ENCODE data around the gene OR2T34.
A peak's percentile ranks its signal among the peaks of the same experiment; 100 is the strongest.
"Not testable (repeated sequence)": the region's sequence is repeated elsewhere in the genome, so short reads cannot be mapped to it uniquely, and the experiment has no call there.

Gene OR2T34, protein sequence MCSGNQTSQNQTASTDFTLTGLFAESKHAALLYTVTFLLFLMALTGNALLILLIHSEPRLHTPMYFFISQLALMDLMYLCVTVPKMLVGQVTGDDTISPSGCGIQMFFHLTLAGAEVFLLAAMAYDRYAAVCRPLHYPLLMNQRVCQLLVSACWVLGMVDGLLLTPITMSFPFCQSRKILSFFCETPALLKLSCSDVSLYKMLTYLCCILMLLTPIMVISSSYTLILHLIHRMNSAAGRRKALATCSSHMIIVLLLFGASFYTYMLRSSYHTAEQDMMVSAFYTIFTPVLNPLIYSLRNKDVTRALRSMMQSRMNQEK

DNA sequence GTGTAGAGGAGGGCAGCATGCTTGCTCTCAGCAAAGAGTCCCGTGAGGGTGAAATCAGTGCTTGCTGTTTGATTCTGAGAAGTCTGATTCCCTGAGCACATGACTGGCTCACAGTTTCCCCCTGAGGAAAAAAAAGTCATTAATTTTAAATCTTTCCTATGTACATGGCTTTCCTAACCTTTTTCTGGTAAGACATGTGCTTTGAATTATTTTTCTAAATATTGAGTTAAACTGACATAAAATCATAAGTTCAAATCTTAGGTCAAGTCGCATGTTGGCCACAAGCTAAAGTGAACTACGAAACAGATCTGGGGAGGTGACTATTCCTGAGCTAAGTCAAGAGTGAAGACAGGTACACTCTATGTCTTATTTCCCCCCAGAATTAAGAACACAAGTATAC lies at the start of gene OR2T34:
TSS of gene OR2T34 (minus strand) at position 101 of the 400 bp plus-strand sequence. CDS start at position 101, 0 bp downstream.
- not testable (repeated sequence) for DNase-seq (ENCODE audit: low read depth in 2 of 2)

DNA sequence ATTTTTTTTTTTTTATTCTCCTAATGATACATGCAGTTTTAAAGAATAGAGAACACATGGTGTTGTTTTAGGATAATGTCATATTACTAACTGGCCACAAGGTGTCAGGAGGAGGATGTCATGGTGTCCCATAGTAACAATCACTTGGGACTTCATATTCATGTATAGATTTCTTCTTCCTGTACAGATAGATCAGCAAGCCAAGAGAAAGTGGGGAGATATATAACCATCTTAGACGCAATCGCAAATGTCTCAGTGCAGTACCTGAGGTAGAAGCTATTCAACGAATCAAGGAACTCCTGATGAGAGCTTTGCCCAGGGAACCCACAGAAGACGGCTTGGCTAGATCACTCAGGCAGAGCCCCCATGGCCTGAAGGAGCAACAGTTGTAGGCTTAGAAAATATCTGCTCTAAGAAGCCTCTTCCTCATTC lies 48.0 kb upstream of the OR2T34 start:
- no peak for DNase-seq (ENCODE audit: low read depth in 2 of 2)

DNA sequence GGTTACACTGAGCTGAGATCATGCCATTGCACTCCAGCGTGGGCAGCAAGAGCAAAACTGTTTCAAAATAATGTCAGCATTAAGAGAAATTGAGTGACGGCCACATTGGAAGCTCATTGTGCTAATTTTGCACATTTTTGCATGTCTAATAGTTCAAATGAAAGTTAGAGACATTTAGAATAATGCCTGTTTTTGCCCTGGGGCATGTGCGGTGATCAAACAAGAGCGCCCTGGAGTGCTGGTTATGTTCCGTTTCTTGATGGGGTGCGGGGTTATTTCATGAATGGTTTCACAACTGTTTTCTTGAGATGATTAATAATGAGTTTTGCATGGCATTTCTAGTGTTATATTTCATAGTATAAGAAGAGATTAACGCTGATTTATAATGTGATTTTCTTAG lies 47.2 kb upstream of the OR2T34 start:
- DNase-seq (ENCODE audit: low read depth in 2 of 2): no peak

DNA sequence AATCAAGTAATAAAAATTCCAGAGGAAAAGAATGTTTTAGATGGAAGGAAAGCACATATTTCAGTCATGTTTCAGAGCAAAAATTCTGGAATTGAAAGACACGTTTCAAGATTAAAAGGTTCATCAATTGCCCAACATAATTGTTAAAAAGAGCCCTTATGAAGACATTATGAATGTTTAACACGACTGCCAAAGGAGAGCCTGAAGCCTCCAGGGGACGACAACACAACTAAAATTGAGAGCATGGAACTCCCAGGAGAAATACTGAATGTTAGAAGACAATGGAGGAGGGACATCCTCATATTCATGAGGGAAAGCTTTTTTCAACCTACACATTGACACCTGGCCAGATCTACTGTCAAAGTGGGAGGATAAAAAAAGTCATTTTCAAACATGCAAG lies 44.3 kb upstream of the OR2T34 start:
- DNase-seq (ENCODE audit: low read depth in 2 of 2): peak in 1 of 2 donors; percentile 36

DNA sequence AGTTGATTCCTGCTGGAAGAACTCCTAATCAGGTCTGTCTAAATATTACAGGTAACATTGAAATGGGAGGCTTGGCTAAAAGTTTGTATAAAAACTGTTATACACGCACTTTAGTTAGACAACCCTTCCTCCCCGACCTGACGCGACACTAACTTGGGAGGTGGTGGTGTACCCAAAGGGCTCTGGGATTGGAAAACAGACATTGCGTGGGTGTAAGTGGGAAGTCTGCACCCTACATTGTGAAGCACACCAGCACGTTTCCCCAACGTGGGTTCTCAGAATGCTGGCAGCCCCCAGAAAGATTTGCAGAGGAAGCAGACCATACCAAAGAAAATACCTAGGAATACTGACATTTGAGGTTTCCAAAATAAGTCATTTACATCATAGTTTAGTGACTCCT lies 43.6 kb upstream of the OR2T34 start:
- no peak for DNase-seq (ENCODE audit: low read depth in 2 of 2)

DNA sequence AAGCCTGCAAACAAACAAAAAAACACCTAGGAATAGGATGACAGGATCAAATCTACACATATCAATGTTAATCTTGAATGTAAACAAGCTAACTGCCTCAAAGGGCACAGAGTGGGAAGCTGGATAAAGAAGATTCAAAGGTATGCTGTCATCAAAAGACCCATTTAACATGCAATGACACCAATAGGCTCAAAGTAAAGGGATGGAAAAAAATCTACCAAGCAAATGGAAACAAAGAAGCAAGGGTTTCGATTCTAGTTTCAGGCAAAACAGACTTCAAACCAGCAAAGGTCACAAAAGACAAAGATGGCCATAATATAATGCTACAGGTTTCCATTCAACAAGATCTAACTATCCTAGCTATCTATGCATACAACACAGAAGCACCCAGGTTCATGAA lies 39.2 kb upstream of the OR2T34 start:
- no peak for DNase-seq (ENCODE audit: low read depth in 2 of 2)

DNA sequence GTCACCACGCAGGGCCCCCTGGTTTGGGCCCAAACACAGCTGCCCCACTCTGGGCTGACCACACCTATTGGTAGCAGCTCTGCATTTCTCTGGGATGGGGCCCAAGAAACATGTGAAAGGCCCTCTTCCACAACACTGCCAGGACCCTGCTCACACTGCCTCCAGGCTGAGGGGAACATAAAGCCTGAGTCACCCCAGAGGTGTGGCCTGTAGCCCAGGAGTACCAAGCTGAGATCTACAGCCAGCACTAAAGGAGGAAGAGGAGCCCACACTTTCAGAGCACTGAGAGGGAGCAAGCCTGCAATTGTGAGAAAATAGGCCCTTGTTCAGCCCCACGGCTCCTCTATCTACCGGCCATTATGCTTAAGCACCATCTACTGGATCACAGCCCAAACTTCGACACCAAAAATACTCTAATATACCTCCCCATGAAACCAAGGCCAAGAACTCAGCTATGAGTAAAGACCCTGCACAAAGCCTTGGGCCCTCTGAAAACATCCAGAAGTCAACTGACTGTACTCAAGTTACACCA lies 37.4 kb upstream of the OR2T34 start:
- peak; percentile 12 to 22 for DNase-seq (ENCODE audit: low read depth in 2 of 2)

DNA sequence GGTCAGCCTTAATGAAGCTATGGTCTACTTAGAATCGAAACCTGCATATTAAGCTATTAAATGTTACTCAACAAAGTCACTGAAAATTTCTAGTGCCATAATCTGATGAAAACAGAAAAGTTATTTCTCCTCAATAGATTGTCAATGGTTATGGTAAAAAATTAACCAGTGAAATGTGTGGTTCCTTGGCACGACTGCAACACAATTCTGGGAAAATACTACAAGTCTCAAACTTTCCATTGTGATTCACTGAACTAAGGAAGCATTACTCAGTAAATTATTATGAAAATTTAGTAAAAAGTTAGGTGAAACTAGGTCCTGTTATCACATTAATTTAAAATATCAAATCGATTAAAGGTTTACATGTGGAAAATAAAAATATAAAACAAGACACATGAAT lies 35.7 kb upstream of the OR2T34 start:
- no peak for DNase-seq (ENCODE audit: low read depth in 2 of 2)

DNA sequence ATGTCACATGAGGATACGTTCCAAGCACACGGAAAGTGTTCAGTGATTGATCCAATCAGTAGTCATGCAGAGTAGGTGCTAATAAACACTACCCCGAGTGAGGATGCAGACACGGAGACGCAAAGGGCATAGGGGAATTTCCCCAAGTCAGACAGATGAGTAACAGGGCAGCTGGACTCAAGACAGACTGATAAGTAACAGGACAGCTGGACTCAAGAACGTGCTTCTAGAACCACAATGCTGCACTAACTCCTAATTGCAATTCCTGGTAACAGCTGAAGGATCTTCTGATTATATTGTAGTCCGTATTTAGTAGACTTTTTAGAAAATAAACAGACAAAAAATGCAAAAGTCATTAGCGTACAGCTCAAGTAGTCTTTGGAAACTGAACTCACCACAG lies 24.8 kb upstream of the OR2T34 start:
- DNase-seq (ENCODE audit: low read depth in 2 of 2): no peak

DNA sequence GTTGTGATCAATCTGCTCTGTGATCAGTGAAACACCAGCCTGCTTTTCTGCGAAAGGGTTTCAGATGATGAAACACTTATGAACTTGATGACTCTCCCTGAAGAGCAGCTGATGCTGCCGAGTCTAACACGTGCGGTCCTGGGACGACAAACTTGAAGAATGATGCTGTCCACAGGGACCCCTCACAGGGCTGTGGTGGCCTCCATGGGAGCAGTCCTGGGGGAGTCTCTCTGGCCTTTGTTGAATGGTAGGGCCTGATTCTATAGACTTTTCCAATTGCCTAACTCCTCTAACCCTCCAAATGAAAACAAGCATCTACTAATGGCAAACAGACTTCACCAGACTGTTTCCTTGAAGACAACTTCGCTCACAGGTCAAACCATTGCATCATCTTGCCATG lies 23.0 kb upstream of the OR2T34 start, which contains the start of gene OR2T10:
TSS of gene OR2T10 (minus strand) at position 112 of the 400 bp plus-strand sequence. CDS start 3,932 bp downstream, outside the sequence.
- no peak for DNase-seq (ENCODE audit: low read depth in 2 of 2)

DNA sequence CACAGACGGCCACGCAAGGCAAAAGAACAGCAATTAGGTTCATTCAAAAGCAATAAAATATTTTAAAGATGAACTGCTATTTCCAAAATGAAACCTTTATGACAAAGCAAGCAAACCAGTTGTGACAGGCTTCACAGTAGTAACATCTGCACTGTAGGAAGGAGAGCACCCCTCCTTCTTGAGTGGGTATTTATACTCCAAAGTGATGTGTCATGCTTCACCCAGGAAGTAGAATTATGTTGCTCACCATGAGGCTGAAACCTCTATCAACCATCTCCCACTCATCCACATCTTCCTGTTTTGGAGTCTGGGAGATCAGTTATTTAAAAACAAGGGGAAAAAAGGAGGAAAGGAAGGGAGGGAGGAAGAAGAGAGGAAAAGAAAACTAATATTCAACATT lies 22.1 kb upstream of the OR2T34 start:
- DNase-seq (ENCODE audit: low read depth in 2 of 2): no peak

DNA sequence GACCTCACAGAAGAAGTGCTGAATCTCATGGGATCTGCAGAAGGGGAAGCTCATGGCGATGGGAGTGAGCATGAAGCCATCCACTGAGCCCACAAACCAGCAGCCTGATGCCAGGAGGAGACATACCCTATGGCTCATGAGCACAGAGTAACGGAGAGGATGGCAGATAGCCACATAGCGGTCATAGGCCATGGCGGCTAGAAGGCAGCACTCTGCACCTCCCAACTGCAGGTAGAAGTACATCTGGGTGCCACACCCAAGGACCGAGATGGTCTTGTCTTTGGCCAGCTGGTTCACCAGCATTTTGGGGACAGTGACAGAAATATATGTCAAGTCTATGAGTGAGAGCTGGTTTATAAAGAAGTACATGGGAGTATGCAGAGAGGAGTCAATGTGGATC lies 18.7 kb upstream of the OR2T34 start:
- DNase-seq (ENCODE audit: low read depth in 2 of 2): no peak

DNA sequence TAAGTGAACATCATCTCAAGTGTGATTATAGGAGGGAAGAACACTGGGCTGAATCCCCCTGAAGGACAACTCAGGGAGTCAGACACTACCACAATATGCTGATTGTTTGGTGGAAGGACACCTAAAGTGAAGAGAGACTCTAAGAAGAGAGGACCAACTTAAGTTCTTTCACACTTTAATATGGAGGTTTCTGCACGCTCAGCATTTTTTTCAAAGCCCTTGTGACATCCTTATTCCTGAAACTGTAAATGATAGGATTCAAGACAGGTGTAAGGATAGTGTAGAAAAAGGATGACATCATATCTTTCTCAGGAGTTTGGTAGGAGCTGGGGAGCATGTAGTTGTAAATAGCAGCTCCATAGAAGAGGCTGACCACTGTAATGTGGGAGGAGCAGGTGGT lies 18.1 kb upstream of the OR2T34 start:
- no peak for DNase-seq (ENCODE audit: low read depth in 2 of 2)

DNA sequence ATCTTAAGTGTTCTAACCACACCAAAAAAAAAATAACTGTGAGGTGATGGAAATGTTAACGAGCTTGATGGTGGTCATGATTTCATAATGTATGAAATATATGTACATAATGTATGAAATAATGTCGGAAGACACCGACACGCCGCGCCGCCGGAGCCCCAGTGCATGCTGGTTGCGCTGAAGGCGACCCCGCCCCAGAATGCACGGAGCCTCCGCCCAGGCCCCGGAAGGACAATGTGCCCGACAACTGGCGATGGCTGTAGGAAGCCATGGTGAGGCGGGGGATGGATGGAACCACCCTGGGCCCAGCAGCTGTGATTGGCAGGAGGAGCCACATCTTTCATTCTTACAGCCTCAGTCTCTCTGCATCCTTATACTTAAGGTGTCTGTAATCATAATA lies 15.5 kb upstream of the OR2T34 start:
- DNase-seq (ENCODE audit: low read depth in 2 of 2): no peak

DNA sequence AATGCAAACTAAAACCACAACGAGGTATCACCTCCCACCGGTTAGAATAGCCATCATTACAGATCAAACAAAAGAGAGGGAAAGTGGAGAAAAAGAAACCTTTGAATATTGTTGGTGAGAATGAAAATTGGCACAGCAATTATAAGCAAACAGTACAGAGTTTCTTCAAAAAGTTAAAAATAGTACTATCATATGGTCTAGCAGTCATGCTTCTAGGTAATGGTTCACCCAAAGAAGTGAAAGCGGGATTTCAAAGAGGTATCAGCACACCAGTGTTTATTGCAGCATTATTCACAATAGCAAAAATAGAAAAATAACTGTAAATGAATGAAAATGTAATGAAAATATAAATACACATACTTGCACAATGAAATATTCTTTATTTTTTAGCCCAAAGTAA lies 14.8 kb upstream of the OR2T34 start:
- no peak for DNase-seq (ENCODE audit: low read depth in 2 of 2)

DNA sequence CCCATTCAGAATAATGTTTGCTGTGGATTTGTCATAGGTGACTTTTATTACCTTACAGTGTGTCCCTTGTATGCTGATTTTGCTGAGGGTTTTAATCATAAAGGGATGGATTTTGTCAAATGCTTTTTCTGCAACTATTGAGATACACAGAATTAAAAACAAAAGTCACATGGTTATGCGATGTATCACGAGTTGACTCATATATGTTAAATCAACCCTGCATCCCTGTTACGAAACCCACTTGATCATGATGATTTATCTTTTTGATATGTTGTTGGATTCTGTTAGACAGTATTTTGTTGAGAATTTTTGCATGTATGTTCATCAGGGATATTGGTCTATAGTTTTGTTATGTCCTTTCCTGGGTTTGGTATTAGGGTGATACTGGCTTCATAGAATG lies 10.7 kb upstream of the OR2T34 start:
- DNase-seq (ENCODE audit: low read depth in 2 of 2): no peak

DNA sequence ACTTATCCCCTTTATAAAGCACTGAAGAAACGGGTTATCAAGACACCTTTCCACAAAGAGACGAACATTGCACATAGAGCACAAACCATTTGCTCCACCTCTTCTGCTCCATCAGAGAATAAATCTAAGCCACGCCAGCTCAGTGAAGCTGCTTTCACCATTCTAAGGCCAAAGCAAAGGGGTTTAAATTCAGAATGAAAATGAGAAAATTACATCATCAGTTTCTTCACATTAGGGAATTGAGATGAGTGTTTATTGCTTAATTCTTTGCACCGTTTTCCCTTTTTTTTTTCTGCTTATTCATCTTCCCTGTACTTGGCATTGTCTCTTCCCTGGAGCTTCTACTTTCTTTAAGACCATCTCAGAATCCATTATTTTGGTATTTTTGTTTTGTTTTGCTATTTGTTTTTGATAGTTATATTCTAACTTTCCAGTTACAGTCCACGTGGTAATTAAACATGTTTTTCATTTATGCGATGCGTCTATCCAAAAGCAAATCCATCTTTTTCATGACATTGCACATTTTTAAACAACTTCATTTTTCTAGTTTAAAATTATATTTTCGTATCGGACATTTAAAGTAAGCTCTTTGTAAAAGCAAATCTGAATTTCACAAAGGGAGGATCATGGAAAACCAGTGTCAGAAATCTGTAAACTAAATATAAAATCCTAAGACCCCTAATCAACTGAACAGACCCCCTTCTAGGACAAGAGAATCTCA lies 1.9 kb upstream of the OR2T34 start:
- no peak for DNase-seq (ENCODE audit: low read depth in 2 of 2)

DNA sequence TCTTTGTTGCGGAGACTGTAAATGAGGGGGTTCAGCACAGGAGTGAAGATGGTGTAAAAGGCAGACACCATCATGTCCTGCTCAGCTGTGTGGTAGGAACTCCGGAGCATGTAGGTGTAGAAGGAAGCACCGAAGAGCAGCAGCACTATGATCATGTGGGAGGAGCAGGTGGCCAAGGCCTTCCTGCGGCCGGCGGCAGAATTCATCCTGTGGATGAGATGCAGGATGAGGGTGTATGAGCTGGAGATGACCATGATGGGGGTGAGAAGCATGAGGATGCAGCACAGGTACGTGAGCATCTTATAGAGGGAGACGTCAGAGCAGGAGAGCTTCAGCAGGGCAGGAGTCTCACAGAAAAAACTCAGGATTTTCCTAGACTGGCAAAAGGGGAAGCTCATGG lies 701 bp downstream of the OR2T34 start:
- DNase-seq (ENCODE audit: low read depth in 2 of 2): not testable (repeated sequence)

DNA sequence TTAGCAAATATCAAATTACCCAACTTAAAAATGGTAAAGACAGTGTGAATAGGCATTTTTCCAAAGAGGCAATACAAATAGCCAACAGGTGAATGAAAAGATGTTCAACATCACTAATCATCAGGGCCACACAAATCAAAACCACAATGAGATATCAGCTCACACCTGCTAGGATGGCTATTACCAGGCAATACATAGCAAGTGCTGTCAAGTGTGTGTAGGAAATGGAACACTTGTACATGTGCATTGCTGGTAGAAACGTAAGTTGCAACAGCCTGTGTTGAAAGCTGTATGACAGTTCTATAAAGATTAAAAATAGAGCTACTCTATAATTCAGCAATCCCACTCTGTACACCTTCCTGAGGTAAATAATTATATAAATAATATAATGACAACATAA lies 2.5 kb downstream of the OR2T34 start:
- not testable (repeated sequence) for DNase-seq (ENCODE audit: low read depth in 2 of 2)

DNA sequence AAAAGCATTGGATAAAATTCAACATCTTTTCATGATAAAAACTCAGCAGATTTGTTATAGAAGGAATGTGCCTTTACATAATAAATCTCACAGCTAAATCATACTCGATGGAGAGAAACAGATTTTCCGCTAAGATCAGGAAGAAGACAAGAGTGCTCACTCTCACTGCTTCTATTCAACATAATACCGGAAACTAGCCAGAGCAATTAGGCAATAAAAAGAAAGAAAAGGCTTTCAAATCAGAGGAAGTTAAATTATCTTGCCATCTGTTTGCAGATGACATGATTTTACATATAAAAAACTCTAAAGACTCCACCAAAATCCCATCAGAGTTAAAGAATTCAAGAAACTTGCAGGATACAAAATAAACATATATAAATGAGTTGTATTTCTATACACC lies 3.7 kb downstream of the OR2T34 start:
- DNase-seq (ENCODE audit: low read depth in 2 of 2): not testable (repeated sequence)

DNA sequence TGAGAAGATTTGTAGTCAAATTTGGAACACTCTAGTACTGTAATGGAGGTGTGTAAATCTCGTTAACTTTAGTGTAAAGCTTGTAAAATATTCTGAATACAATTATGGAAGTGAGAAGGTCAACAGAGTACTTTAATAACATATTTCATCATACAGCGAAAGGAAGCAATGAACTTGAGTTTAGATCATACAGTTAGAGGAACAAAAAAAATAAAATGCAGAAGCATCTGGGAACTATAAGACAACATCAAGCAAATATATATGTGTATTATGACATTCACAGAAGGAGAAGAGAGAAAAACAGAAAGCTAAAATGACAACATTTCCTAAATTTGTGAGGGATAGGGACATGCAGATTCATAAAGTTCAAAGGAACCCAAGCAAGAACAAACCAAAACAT lies 5.5 kb downstream of the OR2T34 start:
- DNase-seq (ENCODE audit: low read depth in 2 of 2): not testable (repeated sequence)

DNA sequence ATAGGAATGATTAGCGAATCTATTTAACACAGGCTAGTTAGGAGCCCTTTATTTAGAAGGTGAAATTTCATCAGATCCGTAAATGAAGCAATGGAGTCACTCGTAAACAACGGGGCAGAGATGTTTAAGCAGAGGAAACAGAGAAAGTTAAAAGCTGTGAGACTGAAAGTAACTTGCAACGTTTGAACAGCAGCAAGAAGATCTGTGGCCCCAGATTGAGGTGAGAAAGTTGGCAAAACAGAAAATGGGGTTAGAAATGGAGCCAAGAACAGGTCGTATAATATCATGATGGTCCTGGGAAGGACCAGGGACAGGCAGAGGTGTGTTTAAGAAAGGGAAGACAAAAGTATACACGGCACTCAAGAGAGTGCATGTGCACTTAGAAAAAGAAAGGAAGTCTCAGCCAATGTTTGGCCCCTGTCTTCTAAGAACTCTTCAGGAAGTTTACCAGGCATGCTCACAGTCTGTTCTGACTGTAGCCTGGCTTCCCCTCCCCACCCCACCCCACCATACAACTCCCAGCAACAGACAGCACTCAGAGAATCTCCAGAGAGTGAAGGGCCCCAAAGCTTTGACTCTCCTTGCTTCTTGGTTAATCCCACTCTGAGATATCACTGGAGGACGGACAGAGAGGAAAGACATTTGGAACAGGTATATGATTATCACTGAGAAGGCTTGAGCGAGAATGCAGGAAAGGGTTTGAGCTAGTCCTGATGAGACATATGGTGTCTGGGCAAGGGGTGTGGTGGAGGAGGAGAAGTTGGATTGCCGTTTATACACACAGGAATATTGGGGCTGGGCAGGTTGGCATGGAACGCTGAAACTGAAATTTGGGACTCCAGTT lies 8.8 kb downstream of the OR2T34 start:
- peak in 1 of 2 donors; percentile 1 for DNase-seq (ENCODE audit: low read depth in 2 of 2)

Measured in stimulated activated CD4-positive, alpha-beta T cell treated with anti-CD3 and anti-CD28 coated beads, Interleukin-15, amount 100 ng/mL, for 48 hours (primary cell).